Loucy (cell line): ENCODE measurements around the gene RASA4B.
A peak's percentile ranks its signal among the peaks of the same experiment; 100 is the strongest.

Experiments used
- H2AFZ ChIP-seq: fragments of 200-600 bp; sonication (generic); 2 replicates; pipeline ENCODE4 v1.6.0; 2016; ENCODE audit warnings: antibody characterized with exemption, mild to moderate bottlenecking, low read length, moderate library complexity
- H3F3A ChIP-seq: fragments of 200-600 bp; 2 replicates; pipeline ENCODE4 v1.6.0; 2016; ENCODE audit warnings: antibody characterized with exemption, low read depth, mild to moderate bottlenecking
- H3K27me3 ChIP-seq: fragments of 200-600 bp; sonication (generic); 2 replicates; pipeline ENCODE4 v1.6.1; 2014; ENCODE audit warnings: low read length, mild to moderate bottlenecking; ENCODE audit not compliant: insufficient read depth, poor library complexity, severe bottlenecking
- H3K36me3 ChIP-seq: fragments of 200-600 bp; sonication (generic); 2 replicates; pipeline ENCODE4 v1.6.1; 2016; ENCODE audit warnings: low read length; ENCODE audit not compliant: insufficient read depth
- H3K4me1 ChIP-seq: fragments of 200-600 bp; sonication (generic); 2 replicates; pipeline ENCODE4 v1.5.1; 2014; ENCODE audit warnings: low read length, mild to moderate bottlenecking; ENCODE audit not compliant: insufficient read depth, poor library complexity, severe bottlenecking
- H3K4me2 ChIP-seq: fragments of 200-600 bp; sonication (generic); 2 replicates; pipeline ENCODE4 v1.6.0; 2014; ENCODE audit warnings: antibody characterized with exemption, low read length, low read depth, mild to moderate bottlenecking; ENCODE audit not compliant: poor library complexity, severe bottlenecking
- H3K4me3 ChIP-seq: fragments of 200-600 bp; sonication (generic); 2 replicates; pipeline ENCODE4 v1.5.1; 2014; ENCODE audit warnings: low read length, mild to moderate bottlenecking, mixed read lengths; ENCODE audit not compliant: poor library complexity, severe bottlenecking
- H3K79me2 ChIP-seq: fragments of 200-600 bp; sonication (generic); 2 replicates; pipeline ENCODE4 v1.6.1; 2014; ENCODE audit warnings: low read length; ENCODE audit not compliant: insufficient read depth
- H3K9ac ChIP-seq: fragments of 200-600 bp; sonication (generic); 2 replicates; pipeline ENCODE4 v1.6.0; 2014; ENCODE audit warnings: mild to moderate bottlenecking, low read depth, low read length, moderate library complexity; ENCODE audit not compliant: poor library complexity, severe bottlenecking
- H3K9me2 ChIP-seq: fragments of 200-600 bp; sonication (generic); replicated peaks from 2 replicates; pipeline ENCODE4 v1.6.1; 2016; ENCODE audit warnings: low read depth, low read length, mixed read lengths
- H3K9me3 ChIP-seq: fragments of 200-600 bp; sonication (generic); 2 replicates; pipeline ENCODE4 v1.6.1; 2014; ENCODE audit warnings: mild to moderate bottlenecking, antibody characterized with exemption, low read length, low read depth; ENCODE audit not compliant: insufficient read depth
- H4K20me1 ChIP-seq: fragments of 200-600 bp; sonication (generic); 2 replicates; pipeline ENCODE4 v1.6.0; 2014; ENCODE audit warnings: antibody characterized with exemption, low read length, mild to moderate bottlenecking; ENCODE audit not compliant: insufficient read depth, poor library complexity, severe bottlenecking
- CTCF ChIP-seq: fragments of 200-600 bp; sonication (generic); conservative IDR thresholded peaks from 2 replicates; pipeline ENCODE4 v1.5.1; 2014; ENCODE audit warnings: mild to moderate bottlenecking, antibody characterized with exemption, low read length
- EZH2phosphoT487 ChIP-seq: fragments of 200-600 bp; IDR thresholded peaks from 2 replicates; pipeline ENCODE4 v1.6.1; 2018; ENCODE audit warnings: antibody characterized with exemption, mild to moderate bottlenecking, moderate library complexity, borderline replicate concordance

The RASA4B gene

DNA sequence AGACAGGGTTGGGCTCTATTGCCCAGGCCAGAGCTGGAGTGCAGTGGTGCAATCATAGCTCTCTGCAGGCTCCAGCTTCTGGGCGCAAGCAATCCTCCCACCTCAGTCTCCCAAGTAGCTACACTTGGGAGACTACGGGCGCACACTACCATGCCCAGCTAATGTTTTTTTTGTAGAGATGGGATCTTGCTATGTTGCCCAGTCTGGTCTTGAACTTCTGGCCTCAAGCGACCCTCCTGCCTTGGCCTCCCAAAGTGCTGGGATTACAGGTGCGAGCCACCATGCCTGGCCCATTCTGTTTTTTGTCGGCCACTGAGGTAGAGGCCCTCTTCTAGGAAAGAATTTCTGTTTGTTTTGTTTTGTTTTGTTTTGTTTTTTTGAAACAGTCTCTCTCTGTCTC lies 65.1 kb downstream of the RASA4B start:
- H3K9ac ChIP-seq, result no peak overlapping the region
- no peak overlapping the region for H3K4me3 ChIP-seq
- H3K4me2 ChIP-seq, result no peak overlapping the region
- H3K27me3 ChIP-seq, result no peaks in the 10 kb centered on the region
- H3F3A ChIP-seq, result no peaks in the 10 kb centered on the region
- no peaks in the 10 kb centered on the region for H3K79me2 ChIP-seq
- no peaks in the 10 kb centered on the region for H3K9me2 ChIP-seq
- no peaks in the 10 kb centered on the region for H4K20me1 ChIP-seq
- peaks cover 12% of the 10 kb centered on the region; the same call in 1 of the 2 replicates for H3K36me3 ChIP-seq
- no peak overlapping the region for H2AFZ ChIP-seq
- TF ChIP-seq CTCF (no peak), EZH2phosphoT487 (no peak)
- no peaks in the 10 kb centered on the region for H3K4me1 ChIP-seq
- H3K9me3 ChIP-seq, result no peaks in the 10 kb centered on the region

- no peak for TF ChIP-seq EZH2phosphoT487
- TF ChIP-seq CTCF, result no peak
- Histone ChIP-seq H3K9ac (no peak overlapping the region), H3K36me3 (peaks cover 16% of the 10 kb centered on the region; the same call in 1 of the 2 replicates), H3K9me3 (no peaks in the 10 kb centered on the region), H3K4me2 (no peak overlapping the region), H3F3A (no peaks in the 10 kb centered on the region), H3K27me3 (no peaks in the 10 kb centered on the region), H3K4me1 (no peaks in the 10 kb centered on the region), H3K9me2 (no peaks in the 10 kb centered on the region), H3K79me2 (no peaks in the 10 kb centered on the region), H4K20me1 (no peaks in the 10 kb centered on the region), H3K4me3 (no peak overlapping the region), H2AFZ (no peak overlapping the region)
These were observed 66.1 kb downstream of the RASA4B start for GRCh38 chr7:102451371-102452054.

- H3K36me3 ChIP-seq, result peaks cover 21% of the 10 kb centered on the region; the same call in 1 of the 2 replicates
- H4K20me1 ChIP-seq, result no peaks in the 10 kb centered on the region
- no peak overlapping the region for H3K4me2 ChIP-seq
- no peak for TF ChIP-seq EZH2phosphoT487
- TF ChIP-seq CTCF, result peak; percentile 66
- H3K9me3 ChIP-seq, result no peaks in the 10 kb centered on the region
- H3K27me3 ChIP-seq, result no peaks in the 10 kb centered on the region
- no peak overlapping the region for H2AFZ ChIP-seq
- no peaks in the 10 kb centered on the region for H3F3A ChIP-seq
- H3K79me2 ChIP-seq, result no peaks in the 10 kb centered on the region
- H3K9me2 ChIP-seq, result no peaks in the 10 kb centered on the region
- no peak overlapping the region for H3K4me3 ChIP-seq
- H3K4me1 ChIP-seq, result no peaks in the 10 kb centered on the region
- no peak overlapping the region for H3K9ac ChIP-seq
These were observed 67.3 kb downstream of the RASA4B start for GRCh38 chr7:102450242-102450641.
